B cell (primary cell): ENCODE data around the gene PGM2.

ENCODE experiments used
- CTCF ChIP-seq: fragments of 200-600 bp; IDR thresholded peaks from one replicate; pipeline ENCODE4 v1.8.0; 2022; ENCODE audit warnings: antibody characterized with exemption, mild to moderate bottlenecking
- EZH2 ChIP-seq: IDR thresholded peaks from 2 replicates; pipeline ENCODE4 v1.6.1; 2012; ENCODE audit warnings: borderline replicate concordance, low read depth, mild to moderate bottlenecking, moderate library complexity, low read length; ENCODE audit not compliant: insufficient read depth, poor library complexity, severe bottlenecking

GRCh38 chr4:37867102-37867501, 40.6 kb downstream of the PGM2 start:
- TF ChIP-seq CTCF = no peak
- TF ChIP-seq EZH2 = no peak
